ENCODE data around the gene DSCAML1.

DNA sequence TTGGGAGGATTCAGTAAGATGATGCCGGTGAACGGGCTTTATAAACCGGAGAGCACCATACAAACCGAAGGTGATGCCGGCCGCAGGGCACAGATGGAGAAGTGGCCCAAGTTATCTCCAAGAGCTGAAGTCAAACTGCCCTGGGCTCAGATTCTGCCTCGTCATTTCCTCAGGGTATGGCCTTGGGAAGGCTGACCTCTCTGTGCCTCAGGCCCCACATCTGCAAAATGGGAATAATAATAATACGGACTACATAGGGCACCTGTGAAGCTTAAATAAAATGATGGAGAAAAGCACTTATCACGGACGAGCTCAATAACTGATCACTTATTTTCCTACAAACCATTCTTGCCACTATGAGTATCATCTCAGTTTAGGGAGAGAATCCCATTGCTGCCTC lies 29.9 kb downstream of the DSCAML1 start:
- TF ChIP-seq, protein P1, sequence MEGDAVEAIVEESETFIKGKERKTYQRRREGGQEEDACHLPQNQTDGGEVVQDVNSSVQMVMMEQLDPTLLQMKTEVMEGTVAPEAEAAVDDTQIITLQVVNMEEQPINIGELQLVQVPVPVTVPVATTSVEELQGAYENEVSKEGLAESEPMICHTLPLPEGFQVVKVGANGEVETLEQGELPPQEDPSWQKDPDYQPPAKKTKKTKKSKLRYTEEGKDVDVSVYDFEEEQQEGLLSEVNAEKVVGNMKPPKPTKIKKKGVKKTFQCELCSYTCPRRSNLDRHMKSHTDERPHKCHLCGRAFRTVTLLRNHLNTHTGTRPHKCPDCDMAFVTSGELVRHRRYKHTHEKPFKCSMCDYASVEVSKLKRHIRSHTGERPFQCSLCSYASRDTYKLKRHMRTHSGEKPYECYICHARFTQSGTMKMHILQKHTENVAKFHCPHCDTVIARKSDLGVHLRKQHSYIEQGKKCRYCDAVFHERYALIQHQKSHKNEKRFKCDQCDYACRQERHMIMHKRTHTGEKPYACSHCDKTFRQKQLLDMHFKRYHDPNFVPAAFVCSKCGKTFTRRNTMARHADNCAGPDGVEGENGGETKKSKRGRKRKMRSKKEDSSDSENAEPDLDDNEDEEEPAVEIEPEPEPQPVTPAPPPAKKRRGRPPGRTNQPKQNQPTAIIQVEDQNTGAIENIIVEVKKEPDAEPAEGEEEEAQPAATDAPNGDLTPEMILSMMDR (IDR thresholded peaks at IDR 0.05), result no peak
- TF ChIP-seq POLR2A (IDR thresholded peaks at IDR 0.05) (no peak), EP300 (IDR thresholded peaks at IDR 0.05; ENCODE audit: low read depth) (no peak)
